ENCODE results near the gene YEATS4. TPM values are rescaled to one million over a fixed set of nuclear protein-coding genes. Genes with fewer than 3 reads are reported as not detected.

Gene YEATS4
- total RNA-seq, result 12.4 and 15.3 TPM in 2 replicates

GRCh38 chr12:69359531-69360347, at the start of gene YEATS4:
Gene YEATS4 (plus strand): TSS chr12:69359743. CDS start chr12:69359973, 230 bp downstream.

GRCh38 chr12:69348162-69348938, 11.2 kb upstream of the YEATS4 start, which contains the start of gene LYZ:
Gene LYZ (plus strand): TSS chr12:69348381. CDS start chr12:69348409, 28 bp downstream.

Other genes starting within 250 kb of the YEATS4 start
- gene CPSF6, start 120.2 kb upstream of the YEATS4 start, total RNA-seq, result 12.4 and 24.2 TPM in 2 replicates
- gene LYZ, start 11.4 kb upstream of the YEATS4 start, total RNA-seq, result under 0.01 and 0.28 TPM in 2 replicates
- gene FRS2, start 110.6 kb downstream of the YEATS4 start, total RNA-seq, result 33.2 and 46.8 TPM in 2 replicates
- 224 and 435 TPM in 2 replicates for gene CCT2, start 225.7 kb downstream of the YEATS4 start, total RNA-seq

Data from regular cardiac myocyte (primary cell).